Measurements from ENCODE around the gene WDTC1. TPM values are rescaled to one million over a fixed set of nuclear protein-coding genes. Genes with fewer than 3 reads are reported as not detected.

The WDTC1 gene
- total and polyA plus RNA-seq, 10 donors: 7.7 to 56.5 (median 44.1) TPM

GRCh38 chr1:27267153-27267552, 32.7 kb downstream of the WDTC1 start:
- intact Hi-C loops (cut with DNase I; ENCODE audit: low total_unique reads): no loop called here
- no peak overlapping the region for H3K4me3 ChIP-seq
- H3K27me3 ChIP-seq (replicated peaks in 1 of 7): no peaks in the 10 kb centered on the region
- no peaks in the 10 kb centered on the region for H3K4me1 ChIP-seq
- 86 to 96% (median 90%) methylated on average over 5 of the region's 5 CpGs for WGBS, 5 donors
- H3K36me3 ChIP-seq: peaks cover 0 to 72% (median 32%) of the 10 kb centered on the region in 6 donors
- H3K27ac ChIP-seq: no peak overlapping the region
- no peak for DNase-seq
- TF ChIP-seq CTCF (IDR thresholded peaks at IDR 0.05 in 8 of 11, conservative IDR thresholded peaks at IDR 0.05 in 3 of 11): no peak
- no peak for TF ChIP-seq POLR2AphosphoS5 (IDR thresholded peaks at IDR 0.05)
- no peak for TF ChIP-seq POLR2A (IDR thresholded peaks at IDR 0.05)
- no peaks in the 10 kb centered on the region for H3K9me3 ChIP-seq

DNA sequence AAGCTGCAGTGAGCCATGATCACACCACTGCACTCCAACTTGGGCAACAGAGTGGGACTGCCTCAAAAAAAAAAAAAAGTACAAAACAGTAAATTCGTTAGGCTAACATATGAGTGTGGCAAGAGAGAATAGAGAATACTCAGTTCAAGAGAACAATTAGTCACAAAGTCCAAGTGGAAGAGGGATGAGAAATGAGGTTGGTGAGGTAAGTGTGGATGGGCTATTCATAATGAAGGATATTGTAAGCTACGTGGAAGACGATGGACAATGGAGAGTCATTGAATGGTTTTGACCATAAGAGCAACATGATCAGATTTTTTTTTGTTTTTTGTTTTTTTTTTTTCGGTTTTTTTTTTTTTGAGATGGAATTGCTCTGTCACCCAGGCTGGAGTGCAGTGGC, 34.8 kb downstream of the WDTC1 start:
- Histone ChIP-seq H3K4me3 (no peak overlapping the region), H3K27me3 (replicated peaks in 1 of 7) (no peaks in the 10 kb centered on the region), H3K9me3 (no peaks in the 10 kb centered on the region), H3K36me3 (peaks cover 0 to 68% (median 13%) of the 10 kb centered on the region in 6 donors), H3K4me1 (peaks cover 0 to 2% (median 0%) of the 10 kb centered on the region in 6 donors), H3K27ac (no peak overlapping the region)
- TF ChIP-seq CTCF (IDR thresholded peaks at IDR 0.05 in 8 of 11, conservative IDR thresholded peaks at IDR 0.05 in 3 of 11): no peak
- TF ChIP-seq POLR2AphosphoS5 (IDR thresholded peaks at IDR 0.05): no peak
- TF ChIP-seq POLR2A (IDR thresholded peaks at IDR 0.05): no peak
- DNase-seq: no peak
- intact Hi-C loops (cut with DNase I; ENCODE audit: low total_unique reads): no loop called here
- 65 to 94% (median 87%) methylated on average over 4 of the region's 4 CpGs for WGBS, 5 donors

- intact Hi-C loops (cut with DNase I; ENCODE audit: low total_unique reads): no loop called here
- TF ChIP-seq CTCF (IDR thresholded peaks at IDR 0.05 in 8 of 11, conservative IDR thresholded peaks at IDR 0.05 in 3 of 11) (no peak), POLR2A (IDR thresholded peaks at IDR 0.05) (no peak), POLR2AphosphoS5 (IDR thresholded peaks at IDR 0.05) (no peak)
- peak overlapping the region in 2 of 8 donors; percentile 78 to 80 for H3K27ac ChIP-seq
- H3K27me3 ChIP-seq (replicated peaks in 1 of 7): no peaks in the 10 kb centered on the region
- DNase-seq: no peak
- H3K4me1 ChIP-seq: peaks cover 0 to 35% (median 2%) of the 10 kb centered on the region in 6 donors
- no peak overlapping the region for H3K4me3 ChIP-seq
- WGBS, 5 donors: 74 to 93% (median 83%) methylated on average over 1 of the region's 1 CpG
- peaks cover 0 to 17% (median 7%) of the 10 kb centered on the region in 8 donors for H3K9me3 ChIP-seq
- peaks cover 0 to 45% (median 0%) of the 10 kb centered on the region in 6 donors for H3K36me3 ChIP-seq
Observed at GRCh38 chr1:27274204-27274603, 39.8 kb downstream of the WDTC1 start.

GRCh38 chr1:27275696-27276095, 41.3 kb downstream of the WDTC1 start:
- H3K9me3 ChIP-seq: peaks cover 0 to 17% (median 7%) of the 10 kb centered on the region in 8 donors
- H3K4me1 ChIP-seq: peaks cover 0 to 35% (median 2%) of the 10 kb centered on the region in 6 donors
- 34 to 61% (median 45%) methylated on average over 3 of the region's 3 CpGs for WGBS, 5 donors
- peaks cover 0 to 40% (median 0%) of the 10 kb centered on the region in 6 donors for H3K36me3 ChIP-seq
- H3K4me3 ChIP-seq: no peak overlapping the region
- DNase-seq: no peak
- no peaks in the 10 kb centered on the region for H3K27me3 ChIP-seq (replicated peaks in 1 of 7)
- TF ChIP-seq CTCF (IDR thresholded peaks at IDR 0.05 in 8 of 11, conservative IDR thresholded peaks at IDR 0.05 in 3 of 11) (no peak), POLR2A (IDR thresholded peaks at IDR 0.05) (no peak), POLR2AphosphoS5 (IDR thresholded peaks at IDR 0.05) (no peak)
- intact Hi-C loops (cut with DNase I; ENCODE audit: low total_unique reads): no loop called here
- peak overlapping the region in 7 of 8 donors; percentile 15 to 80 (median 64) for H3K27ac ChIP-seq

All from spleen (tissue), 11 donors.